GM19397 (cell line): ENCODE results near the gene APEH.
"Not testable (repeated sequence)": the region's sequence is repeated elsewhere in the genome, so short reads cannot be mapped to it uniquely, and the experiment has no call there.

Experiments used
- ATAC-seq: cut with Tn5 transposase; IDR thresholded peaks from one replicate; pipeline ENCODE4 v1.9.1; 2021; ENCODE audit warnings: mild to moderate bottlenecking, moderate library complexity; ENCODE audit not compliant: unreplicated experiment

APEH gene

DNA sequence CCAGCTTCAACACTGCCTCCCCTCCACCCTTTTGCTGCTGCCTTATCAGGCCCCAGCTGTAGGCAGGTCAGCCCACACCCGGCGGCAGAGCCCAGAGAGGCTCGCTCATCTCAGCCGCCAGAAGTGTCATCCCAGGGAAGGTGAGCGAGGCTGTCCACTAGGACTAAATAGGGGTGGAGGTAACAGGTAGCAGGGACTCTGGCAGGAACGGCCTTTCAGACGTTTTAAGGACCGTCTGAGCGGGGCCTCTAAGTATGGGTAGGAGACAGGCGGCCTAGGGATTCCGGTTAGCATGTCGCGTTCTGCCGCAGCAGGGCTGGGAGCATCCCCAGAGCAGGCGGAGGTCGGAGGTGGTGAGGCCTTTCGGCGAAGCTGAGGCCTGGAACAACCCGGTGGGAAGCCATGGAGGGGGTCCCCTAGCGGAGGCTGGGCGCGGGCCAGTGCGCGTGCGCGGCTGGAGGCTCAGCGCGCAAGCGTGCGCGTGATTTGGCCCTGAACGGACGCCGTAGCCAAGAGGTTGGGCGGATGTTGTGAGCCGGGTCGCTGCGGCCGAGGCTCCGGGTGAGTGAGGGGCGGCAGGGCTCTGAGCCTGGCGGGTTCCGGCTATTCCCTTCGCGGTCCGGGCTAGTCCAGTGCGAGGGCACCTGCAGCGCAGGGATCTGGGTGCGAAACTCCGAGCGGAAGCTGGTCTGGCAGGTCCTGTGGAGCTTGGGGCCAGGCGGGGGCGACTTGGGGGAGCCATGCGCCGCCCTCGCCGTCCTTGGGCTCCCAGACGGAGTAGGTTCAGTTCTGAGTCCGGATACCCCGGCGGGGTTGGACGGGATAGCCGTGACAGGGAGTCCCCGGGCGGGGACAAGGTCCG lies 15.1 kb downstream of the APEH start, which contains the start of the genes MST1 and RNF123:
Gene MST1, minus strand, starts transcription at position 429 of the 862 bp plus-strand sequence. CDS start 783 bp downstream, outside the sequence.
Gene RNF123, plus strand, starts transcription at position 512 of the 862 bp plus-strand sequence. CDS start 1,609 bp downstream, outside the sequence.
- peak; percentile 68 for ATAC-seq

DNA sequence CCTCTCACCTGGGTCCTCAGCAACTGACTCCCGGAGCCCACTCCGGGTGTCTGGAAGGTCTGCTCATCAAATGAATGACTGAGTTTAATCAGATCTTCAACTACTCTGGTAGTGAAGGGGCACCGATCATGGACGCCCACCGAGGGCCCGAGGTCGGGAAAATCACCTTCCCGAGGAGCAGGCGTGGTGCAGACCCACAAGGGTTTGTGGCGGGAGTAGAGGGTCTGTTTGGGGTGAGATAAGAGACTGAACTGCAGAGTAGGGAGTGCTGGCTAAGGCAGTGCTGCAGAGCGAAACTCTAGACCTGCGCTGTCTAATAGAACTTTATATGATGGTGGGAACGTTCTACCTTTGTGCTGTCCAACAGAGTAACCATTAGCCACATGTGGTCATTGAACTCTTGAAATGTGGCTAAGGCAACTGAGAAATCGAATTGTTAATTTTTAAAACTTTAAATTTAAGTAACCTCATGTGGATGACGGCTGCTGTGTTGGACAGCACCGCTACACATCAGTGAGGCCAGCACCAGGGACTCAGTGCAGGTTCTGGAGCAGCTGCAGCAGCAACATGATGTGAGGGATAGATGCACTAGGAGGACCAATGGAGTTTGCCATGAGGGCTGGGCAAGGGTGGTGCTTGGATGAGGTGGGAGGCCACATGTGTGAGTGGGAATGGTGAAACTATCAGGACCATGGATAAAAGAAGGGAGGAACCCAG lies 15.9 kb downstream of the APEH start:
- ATAC-seq: not testable (repeated sequence)

DNA sequence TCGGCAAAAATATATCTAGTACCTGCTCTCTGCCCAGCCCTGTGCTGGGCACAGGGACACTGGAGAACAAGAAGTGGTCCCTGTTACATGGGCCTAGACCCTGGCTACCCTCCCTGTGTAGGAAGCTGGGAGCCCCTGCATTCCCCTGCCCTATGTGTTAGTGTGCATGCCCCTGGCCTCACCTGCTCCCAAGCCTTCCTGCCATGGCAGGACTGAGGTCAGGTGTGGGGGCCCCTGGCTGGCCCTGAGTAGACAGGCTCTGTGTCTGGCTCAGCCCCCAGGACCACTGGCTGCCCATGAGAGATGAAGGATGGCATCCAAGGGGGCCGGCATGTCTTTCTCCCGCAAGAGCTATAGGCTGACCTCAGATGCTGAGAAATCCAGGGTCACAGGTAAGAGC lies 16.7 kb downstream of the APEH start:
- ATAC-seq: not testable (repeated sequence)

DNA sequence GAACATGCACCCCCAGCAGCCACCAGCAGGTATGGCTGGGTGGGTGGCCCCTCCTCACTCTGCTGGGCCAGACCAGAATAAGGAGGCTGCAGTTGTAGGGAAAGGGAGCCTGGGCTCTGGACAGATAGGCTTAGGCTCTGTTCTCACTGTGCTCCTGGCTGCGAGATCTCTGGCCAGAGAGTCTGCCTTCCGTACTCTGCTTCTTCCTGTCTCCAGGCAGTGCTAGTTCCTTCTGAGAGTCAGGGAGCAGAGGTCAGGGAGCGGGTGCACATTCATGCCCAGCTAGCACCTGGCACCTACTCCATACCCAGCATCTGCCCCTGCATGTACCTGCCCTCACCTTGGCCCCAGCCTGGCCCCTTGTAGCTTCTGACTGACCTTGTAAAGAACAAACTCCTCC lies 17.3 kb downstream of the APEH start:
- not testable (repeated sequence) for ATAC-seq

DNA sequence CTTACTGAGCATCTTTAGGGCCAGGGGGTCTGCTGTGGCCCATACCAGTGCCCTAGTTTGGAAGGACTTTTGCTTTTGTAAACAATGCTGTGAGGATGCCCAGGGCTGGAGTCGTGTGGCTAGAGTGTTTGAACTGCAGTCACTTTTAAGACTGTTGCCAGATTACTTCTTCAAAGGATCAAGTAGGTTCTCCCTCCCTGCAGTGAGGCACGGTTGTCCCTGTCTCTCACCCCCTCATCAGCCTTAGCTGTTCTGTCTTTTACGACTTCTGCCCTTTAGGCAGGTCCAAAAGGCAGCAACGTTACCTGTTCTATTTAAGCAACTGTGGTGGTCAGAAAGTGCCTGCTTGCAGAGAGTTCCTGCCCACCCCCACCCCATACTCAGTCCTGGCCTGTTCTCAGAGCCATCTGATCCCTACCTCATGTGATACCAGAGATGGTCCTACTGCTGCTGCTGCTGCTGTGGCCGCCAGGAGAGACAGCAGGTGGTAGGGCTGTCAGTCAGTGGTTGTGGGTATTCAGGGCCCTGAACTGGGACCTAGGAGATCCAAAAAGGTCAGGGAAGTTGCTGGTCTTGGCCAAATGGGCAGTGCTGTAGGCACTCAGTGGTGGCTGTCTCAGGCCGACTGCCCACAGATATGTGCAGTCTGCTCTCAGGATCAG lies 20.4 kb downstream of the APEH start:
- not testable (repeated sequence) for ATAC-seq

DNA sequence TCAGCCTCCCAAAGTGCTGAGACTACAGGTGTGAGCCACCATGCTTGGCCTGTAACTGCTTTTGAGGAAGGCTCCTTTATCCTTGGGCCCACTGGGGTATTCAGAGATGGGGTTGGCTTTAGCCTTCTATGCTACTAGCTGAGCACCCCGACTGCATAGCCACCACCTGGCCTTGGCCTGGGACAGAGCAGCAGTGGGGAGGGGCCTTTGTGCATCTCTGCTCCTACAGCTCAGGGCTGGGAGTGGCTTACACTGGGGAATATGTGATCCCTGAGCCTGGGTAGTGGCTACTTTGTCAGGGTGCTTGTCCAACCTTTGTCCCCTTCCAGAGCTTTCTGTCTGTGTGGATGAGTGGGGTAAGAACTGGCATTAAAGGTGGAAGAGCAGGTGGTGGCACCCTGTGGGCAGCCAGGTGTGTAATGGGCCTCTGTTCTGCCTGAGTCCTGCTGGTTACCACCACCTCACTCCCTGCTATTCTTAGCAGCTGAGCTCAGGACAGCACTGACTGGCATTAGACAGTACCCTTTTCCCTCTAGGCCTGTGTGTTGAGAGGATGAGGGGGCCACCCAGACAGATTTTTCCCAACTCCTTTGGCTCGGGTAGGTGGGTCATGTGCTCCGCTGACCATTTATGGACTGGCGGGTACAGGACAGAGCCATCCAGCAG lies 21.3 kb downstream of the APEH start:
- not testable (repeated sequence) for ATAC-seq

DNA sequence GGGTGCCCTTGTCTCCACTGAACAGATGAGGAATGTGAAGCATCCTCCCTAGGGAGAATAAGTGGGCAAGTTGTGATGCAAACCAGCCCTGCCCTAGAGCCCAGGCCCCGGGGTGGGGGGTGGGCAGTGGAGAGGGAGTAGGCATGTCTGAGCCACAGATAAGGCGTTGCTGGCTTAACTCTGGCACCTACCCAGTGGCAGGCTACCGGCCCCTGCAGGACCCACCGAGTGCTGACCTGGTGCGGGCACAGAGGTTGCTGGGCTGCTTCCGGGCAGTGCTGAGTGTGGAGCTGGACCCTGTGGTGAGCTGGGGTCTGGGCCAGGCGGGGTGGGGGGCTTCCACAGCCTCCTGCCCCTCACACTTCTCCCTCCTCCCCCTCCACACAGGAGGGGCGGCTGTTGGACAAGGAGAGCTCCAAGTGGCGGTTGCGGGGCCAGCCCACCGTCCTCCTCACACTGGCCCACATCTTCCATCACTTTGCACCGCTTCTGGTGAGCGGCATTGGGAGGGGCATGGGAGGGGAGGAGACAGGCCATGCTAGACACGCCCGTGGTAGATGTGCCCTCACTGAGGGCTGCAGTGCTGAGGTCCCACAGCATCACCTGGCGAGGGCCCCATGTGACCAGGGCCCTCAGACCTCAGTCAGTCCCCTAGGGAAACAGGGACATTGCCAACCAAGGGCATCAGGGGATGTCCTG lies 25.3 kb downstream of the APEH start:
- no peak for ATAC-seq

DNA sequence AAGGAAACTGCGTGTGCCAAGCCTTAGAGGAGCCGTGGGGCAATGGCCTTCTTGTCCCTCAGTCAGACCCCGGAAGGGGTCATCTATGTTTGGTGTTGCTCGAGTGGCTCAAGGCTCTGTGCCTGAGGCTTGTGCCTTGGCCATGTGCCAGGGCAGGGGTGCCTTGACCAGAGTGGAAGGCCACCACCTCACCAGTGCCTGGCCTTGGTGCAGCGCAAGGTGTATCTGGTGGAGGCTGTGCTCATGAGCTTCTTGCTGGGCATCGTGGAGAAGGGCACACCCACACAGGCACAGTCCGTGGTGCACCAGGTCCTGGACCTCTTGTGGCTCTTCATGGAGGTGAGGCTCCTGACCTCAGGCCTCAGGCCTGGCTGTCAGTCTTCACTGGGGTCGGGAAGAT lies 25.9 kb downstream of the APEH start:
- no peak for ATAC-seq

DNA sequence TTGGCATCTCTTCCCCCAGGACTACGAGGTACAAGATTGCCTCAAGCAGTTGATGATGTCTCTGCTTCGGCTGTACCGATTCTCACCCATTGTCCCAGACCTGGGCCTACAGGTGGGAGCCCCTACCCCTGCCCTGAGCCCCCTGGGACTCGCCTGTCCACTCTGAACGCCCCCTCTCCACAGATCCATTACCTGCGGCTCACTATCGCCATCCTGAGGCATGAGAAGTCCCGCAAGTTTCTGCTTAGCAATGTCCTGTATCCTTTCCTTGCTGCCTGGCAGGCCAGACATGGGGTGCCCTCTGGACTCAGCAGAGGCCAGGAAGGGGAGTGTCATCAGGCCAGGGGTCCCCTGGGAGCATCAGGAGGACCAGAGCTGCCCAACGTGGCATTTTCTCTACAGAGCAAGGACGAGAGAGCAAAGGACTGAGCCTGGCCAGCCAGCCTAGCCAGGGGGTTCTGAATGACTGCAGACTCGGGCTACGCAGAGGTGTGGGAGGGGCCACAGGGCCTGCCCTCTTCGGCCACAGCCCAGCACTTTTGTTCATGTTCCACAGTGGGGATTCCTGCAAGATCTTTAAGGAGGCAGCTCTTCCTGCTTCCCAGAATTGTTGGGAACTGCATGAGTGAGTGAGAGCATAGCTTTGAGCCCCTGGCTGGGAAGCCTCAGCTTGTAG lies 26.4 kb downstream of the APEH start:
- no peak for ATAC-seq

DNA sequence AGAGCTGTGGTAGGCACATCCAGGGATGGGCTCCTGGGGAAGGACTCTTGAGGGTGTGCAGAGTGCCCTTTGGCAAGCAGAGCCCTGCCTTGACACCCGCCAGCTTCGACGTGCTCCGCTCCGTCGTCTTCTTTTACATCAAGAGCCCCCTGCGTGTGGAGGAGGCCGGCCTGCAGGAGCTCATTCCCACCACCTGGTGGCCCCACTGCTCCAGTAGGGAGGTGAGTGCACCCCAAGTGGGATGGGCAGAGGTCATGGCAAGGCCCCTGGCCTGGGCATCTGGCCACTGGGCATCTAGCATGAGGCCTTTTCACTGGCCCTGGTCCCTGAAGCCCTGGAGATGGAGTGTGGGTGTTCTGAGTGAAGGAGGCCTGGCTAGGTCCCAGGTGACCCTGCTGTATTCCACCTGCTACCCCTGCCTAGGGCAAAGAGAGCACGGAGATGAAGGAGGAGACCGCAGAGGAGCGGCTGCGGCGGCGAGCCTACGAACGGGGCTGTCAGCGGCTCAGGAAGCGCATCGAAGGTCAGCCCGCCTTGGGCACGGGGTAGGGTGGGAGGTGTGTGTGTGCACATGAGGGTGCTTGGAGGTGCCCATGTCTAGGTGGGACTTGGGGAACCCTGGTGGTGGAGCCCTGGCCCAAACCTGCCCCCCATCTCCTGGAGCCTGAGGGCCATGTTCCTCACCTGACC lies 27.4 kb downstream of the APEH start:
- no peak for ATAC-seq

DNA sequence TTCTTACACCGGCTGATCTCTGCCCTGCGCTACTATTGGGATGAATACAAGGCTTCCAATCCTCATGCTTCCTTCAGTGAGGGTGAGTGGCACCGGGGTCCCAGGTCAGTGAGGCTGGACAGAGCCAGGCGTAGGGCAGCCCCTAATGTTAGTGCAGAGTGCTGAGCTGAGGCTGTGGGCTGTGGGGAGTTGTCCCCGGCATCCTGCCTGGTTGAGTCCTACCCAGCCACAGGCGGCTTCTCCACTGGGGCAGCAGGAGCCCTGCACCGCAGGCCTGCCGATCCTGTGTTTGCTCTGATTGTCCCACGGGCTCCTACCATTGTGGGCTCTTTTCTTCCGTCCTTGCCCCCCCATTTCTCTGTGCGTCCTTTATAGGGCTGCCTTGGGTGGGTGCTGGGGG lies 28.5 kb downstream of the APEH start:
- no peak for ATAC-seq

DNA sequence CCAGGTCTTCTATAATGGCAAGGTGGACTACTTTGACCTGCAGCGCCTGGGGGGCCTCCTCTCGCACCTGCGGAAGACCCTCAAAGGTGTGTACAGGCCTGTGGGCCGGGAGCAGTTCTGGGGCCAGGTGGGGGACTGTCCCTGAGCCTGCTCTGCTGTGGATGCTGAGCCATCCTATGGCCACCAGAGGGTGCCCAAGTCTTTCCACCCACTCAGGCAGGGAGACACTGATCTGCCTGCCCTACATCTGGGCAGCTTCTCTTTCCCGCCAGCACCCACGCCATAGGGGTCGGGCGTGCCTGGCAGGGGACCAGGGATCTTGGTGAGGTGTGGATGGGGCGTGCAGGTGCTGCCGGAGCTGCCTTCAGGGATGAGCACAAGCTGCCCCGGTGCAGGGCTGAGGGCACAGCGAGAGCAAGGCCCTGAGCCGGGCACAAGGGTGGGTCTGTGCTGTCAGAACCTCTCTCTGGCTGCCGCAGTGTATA lies 29.3 kb downstream of the APEH start:
- no peak for ATAC-seq

DNA sequence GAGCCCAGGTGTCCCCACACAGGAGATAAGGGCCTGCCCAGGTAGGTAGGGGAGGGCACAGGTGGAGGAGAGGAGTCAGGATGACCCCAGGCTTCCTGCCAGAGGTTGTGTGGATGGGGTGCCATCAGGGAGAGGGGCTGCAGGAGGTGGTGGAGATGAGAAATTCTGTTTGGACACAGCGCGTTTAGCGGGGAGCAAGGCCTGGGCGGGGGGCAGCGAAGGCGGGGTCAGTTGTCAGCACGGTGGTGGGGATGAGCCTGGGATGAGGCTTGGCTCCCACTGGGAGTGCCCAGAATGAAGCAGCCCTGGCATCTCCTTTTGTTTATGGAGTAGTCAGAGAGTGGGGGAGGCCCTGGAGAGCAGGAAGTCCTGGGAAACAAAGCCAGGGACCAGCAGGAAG lies 29.8 kb downstream of the APEH start:
- no peak for ATAC-seq

DNA sequence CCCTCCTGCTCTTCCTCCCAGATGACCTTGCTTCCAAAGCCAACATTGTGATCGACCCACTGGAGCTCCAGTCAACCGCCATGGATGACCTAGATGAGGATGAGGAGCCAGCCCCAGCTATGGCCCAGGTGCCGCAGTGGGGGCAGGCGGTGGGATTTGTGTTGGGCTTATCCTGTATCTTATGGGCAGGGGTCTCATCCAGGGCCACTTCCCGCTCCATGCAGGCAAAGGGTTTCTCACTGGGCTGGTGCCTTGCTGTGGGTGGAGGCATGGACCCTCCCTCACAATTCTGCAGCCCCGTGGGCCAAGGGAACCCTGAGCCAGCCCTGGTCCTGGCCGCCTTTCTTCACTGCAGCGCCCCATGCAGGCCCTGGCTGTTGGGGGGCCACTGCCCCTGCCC lies 30.5 kb downstream of the APEH start:
- ATAC-seq: no peak

DNA sequence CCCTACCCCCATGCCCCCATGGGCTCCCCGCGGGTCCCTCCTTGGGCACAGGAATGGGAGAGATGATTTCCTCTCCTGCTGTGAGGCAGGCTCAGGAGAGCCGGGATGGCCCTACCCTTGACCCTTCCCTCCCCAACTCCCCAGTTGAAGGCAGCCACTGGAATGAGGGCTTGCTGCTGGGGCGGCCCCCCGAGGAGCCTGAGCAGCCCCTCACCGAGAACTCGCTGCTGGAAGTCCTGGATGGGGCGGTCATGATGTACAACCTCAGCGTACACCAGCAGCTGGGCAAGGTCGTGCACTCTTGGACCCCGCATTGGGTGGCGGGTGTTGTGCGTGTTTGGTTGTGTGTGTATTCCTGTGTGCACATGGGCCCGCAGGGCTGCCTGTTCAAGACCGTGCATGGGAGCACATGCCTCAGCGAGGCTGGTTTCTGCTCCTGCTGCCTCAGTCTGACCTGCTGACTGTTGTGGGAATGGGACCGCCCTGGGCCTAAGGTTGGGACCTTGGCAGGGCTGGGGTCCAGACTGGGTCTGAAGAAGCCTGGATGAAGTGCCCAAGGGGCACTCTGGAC lies 31.3 kb downstream of the APEH start:
- no peak for ATAC-seq

DNA sequence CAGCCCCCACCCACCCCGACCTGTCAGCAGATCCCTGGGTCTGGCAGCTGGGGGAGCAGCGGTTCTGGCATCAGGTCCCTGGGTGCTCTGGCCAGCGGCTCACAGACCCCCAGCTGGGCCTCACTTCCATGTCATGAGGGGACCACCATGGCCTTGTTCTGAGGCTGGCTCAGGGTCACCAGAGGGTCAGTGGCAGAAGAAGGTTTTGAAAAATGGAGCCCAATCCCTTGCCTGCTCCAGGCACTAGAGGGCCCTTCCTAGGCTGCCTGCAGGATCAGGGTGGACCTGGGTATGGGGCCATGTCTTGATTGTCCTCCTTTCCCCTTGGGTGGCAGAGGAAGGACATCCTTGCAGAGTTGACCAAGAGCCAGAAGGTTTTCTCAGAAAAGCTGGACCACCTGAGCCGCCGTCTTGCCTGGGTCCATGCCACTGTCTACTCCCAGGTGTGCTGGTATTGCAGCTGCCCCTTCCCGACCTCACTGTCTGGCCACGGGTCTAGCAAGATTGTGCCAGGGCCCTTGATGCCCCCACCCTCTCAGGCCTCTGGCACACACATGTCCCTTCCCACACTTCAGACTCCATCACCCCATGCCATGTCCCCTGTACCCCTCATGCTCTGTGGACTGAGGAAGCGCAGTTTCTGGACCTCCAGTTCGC lies 32.4 kb downstream of the APEH start:
- ATAC-seq: no peak

DNA sequence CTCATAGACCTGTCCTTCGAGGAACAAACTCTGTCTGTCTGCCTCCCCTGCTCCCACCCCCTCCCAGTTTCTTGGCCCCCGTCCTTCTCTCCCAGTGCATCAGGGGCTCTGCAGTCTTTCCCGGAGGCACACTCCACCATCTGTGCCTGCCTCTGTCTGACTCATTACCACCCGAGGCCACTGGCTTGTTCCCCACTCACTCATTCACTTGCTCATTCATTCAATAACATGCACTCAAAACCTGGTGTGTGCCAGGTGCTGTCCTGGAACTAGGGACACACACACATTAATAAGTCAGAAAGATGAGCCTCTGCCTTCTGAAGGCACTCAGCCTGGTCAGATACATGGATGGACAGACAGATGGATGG lies 32.9 kb downstream of the APEH start:
- ATAC-seq: no peak

DNA sequence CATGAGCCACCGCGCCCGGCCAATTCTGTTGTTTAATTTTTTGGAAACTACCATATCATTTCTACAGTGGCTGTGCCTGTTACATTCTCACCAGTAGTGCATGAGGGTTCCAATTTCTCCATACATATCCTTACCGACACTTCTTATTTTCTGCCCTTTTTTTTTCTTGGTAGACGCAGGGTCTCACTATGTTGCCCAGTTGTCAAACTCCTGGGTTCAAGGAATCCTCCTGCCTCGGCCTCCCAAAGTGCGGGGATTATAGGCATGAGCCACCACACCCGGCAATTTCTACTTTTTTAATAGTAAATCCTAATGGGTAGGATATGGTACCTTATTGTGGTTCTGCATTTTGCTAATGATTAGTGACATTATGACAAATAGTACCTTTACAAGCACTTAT lies 35.7 kb downstream of the APEH start:
- ATAC-seq: no peak
